Measurements from ENCODE around the gene GALR2. TPM values are rescaled to one million over a fixed set of nuclear protein-coding genes. Genes with fewer than 3 reads are reported as not detected.
A peak's percentile ranks its signal among the peaks of the same experiment; 100 is the strongest.

GALR2 gene
- under 1 TPM; 0.19 to 0.49 TPM for total RNA-seq

GRCh38 chr17:76074390-76075363 lies at the start of gene GALR2:
GALR2 (plus strand) TSS chr17:76074781; CDS start chr17:76074884, 103 bp downstream.
- TF ChIP-seq CTCF (IDR thresholded peaks at IDR 0.05): no peak
- Histone ChIP-seq H3K9ac (ENCODE audit: low read depth in 2 of 2, low read length in 2 of 2) (no peak within 1 kb of the TSS), H3K4me1 (peaks cover 28% of the 10 kb centered on the region), H3K4me3 (peak within 1 kb of the TSS; percentile 7), H3K27me3 (peaks cover 59% of the 10 kb centered on the region), H3K27ac (no peak within 1 kb of the TSS), H3K36me3 (no peaks in the 10 kb centered on the region), H3K9me3 (no peaks in the 10 kb centered on the region)
- no peak for DNase-seq
- intact Hi-C loops (cut with DNase I): loop anchor here (10.0 kb wide), 1 partner anchor 60 kb away; no protein-coding TSS in a partner anchor

- H3K9me3 ChIP-seq: no peaks in the 10 kb centered on the region
- no peaks in the 10 kb centered on the region for H3K27me3 ChIP-seq
- H3K27ac ChIP-seq: no peak overlapping the region
- peaks cover 9% of the 10 kb centered on the region for H3K4me1 ChIP-seq
- peak overlapping the region in 1 of 2 donors; percentile 12 for H3K9ac ChIP-seq (ENCODE audit: low read depth in 2 of 2, low read length in 2 of 2)
- no peaks in the 10 kb centered on the region for H3K36me3 ChIP-seq
- H3K4me3 ChIP-seq: no peak overlapping the region
- TF ChIP-seq CTCF (IDR thresholded peaks at IDR 0.05): no peak
- DNase-seq: no peak
- intact Hi-C loops (cut with DNase I): no loop called here
These were observed 49.3 kb upstream of the GALR2 start for GRCh38 chr17:76025294-76025693.

- peak overlapping the region; percentile 67 for H3K27ac ChIP-seq
- TF ChIP-seq CTCF (IDR thresholded peaks at IDR 0.05): no peak
- H3K36me3 ChIP-seq: no peaks in the 10 kb centered on the region
- no peaks in the 10 kb centered on the region for H3K27me3 ChIP-seq
- no peak for DNase-seq
- H3K4me3 ChIP-seq: peak overlapping the region; percentile 40
- H3K9me3 ChIP-seq: no peaks in the 10 kb centered on the region
- intact Hi-C loops (cut with DNase I): no loop called here
- H3K9ac ChIP-seq (ENCODE audit: low read depth in 2 of 2, low read length in 2 of 2): peak overlapping the region; percentile 27 to 40
- H3K4me1 ChIP-seq: peaks cover 9% of the 10 kb centered on the region
These were observed 47.8 kb upstream of the GALR2 start for GRCh38 chr17:76026714-76027158.

- Histone ChIP-seq H3K4me3 (peak within 1 kb of the TSS; percentile 40), H3K9me3 (no peaks in the 10 kb centered on the region), H3K27ac (peak within 1 kb of the TSS; percentile 67), H3K4me1 (peaks cover 9% of the 10 kb centered on the region), H3K9ac (ENCODE audit: low read depth in 2 of 2, low read length in 2 of 2) (peak within 1 kb of the TSS; percentile 27 to 40), H3K27me3 (no peaks in the 10 kb centered on the region), H3K36me3 (no peaks in the 10 kb centered on the region)
- intact Hi-C loops (cut with DNase I): no loop called here
- DNase-seq: peak; percentile 94
- no peak for TF ChIP-seq CTCF (IDR thresholded peaks at IDR 0.05)
These were observed 47.3 kb upstream of the GALR2 start, which contains the start of gene EVPL for GRCh38 chr17:76027159-76027839. EVPL (minus strand) TSS chr17:76027306; CDS start chr17:76027198, 108 bp downstream.

- no peak overlapping the region for H3K4me3 ChIP-seq
- peaks cover 9% of the 10 kb centered on the region for H3K4me1 ChIP-seq
- no peak for DNase-seq
- intact Hi-C loops (cut with DNase I): no loop called here
- no peaks in the 10 kb centered on the region for H3K36me3 ChIP-seq
- H3K27me3 ChIP-seq: no peaks in the 10 kb centered on the region
- H3K9ac ChIP-seq (ENCODE audit: low read depth in 2 of 2, low read length in 2 of 2): no peak overlapping the region
- TF ChIP-seq CTCF (IDR thresholded peaks at IDR 0.05): no peak
- no peaks in the 10 kb centered on the region for H3K9me3 ChIP-seq
- no peak overlapping the region for H3K27ac ChIP-seq
These were observed 42.4 kb upstream of the GALR2 start for GRCh38 chr17:76032073-76032779.

All from colonic mucosa (tissue), 4 donors.